HG03469 (cell line): Measurements from ENCODE around the gene FBXL4.

Experiments
- ATAC-seq: cut with Tn5 transposase; IDR thresholded peaks from one replicate; pipeline ENCODE4 v1.9.1; 2021; ENCODE audit warnings: mild to moderate bottlenecking, moderate library complexity, moderate number of reproducible peaks; ENCODE audit not compliant: unreplicated experiment

FBXL4 gene

GRCh38 chr6:98827295-98828159 is 120.2 kb downstream of the FBXL4 start:
- no peak for ATAC-seq

DNA sequence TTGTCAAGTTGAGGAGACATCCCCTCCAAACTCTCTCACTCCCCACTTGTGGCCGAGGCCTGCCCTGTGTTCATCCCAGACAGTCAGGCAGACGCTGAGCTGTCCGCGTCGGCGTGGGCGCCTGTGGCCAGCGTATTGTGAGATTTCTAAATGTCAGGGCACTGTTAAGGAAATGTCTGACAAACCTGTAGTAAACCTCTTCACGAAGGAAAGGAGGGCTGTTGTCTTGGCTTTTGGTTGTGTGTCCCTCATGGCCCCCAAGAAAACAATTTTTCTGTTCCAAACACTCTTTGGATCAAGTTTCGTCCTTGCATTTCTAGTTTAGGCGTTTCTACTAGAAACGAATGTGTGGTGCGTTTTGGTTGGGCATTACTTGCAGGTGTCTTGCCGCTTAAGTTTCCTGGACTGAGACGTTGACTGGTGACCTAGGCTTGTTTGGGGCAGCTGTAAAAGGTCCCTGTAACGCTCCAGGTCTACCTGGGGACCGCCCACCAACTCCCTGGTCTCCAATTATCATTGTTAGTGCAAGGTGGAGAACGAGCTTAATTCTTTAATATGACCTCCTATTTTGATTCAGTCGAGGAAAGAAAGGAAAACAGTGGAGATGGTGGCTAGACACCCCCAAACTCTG is 122.0 kb downstream of the FBXL4 start:
- no peak for ATAC-seq

GRCh38 chr6:98824902-98825599 is 122.7 kb downstream of the FBXL4 start:
- ATAC-seq = no peak

DNA sequence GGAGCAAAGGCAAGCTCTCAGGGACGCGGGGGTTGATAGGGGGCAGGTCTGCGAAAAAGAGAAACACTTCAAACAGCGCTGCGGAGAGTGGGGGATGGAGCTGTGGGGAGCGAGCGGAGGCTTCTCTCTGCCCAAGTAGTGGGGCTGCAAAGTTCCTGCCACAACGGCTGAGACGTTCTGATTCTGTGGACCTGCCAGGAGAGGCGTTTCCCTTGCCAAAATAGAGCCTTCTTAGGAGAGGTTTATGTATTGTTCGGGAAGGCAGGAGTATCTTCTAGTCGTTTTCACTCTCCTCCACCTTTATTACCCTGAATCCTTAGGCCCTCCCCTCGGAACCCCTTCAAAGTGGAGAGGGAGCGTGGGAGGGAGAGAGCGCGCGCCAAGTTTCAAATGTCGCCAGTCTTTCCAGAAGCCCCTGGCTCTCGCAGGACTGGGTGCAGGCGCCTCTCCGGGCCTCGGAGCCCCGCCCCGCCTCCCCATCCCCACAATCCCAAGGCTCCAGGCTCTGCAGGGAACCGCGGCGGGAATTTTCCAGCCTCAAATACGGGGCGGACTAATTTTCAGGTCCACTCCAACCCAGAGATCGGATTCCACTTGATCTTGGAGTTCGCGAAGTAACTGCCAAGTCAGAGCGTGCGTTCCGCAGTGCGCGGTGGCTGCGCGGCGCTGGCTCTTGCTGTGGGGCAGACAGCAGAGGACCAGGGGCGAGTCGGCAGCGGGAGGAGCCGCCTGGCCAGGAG is 123.4 kb downstream of the FBXL4 start:
- no peak for ATAC-seq

- ATAC-seq = no peak
Measured at GRCh38 chr6:98823428-98824161, 124.2 kb downstream of the FBXL4 start.

- no peak for ATAC-seq
Measured at GRCh38 chr6:98821756-98822405, 125.9 kb downstream of the FBXL4 start.
